GM21737 (cell line): Measurements from ENCODE around the gene NIPAL1.
A peak's percentile ranks its signal among the peaks of the same experiment; 100 is the strongest.

Experiments
- ATAC-seq: cut with Tn5 transposase; IDR thresholded peaks from one replicate; pipeline ENCODE4 v1.9.1; 2021; ENCODE audit warnings: mild to moderate bottlenecking, moderate library complexity; ENCODE audit not compliant: unreplicated experiment

The NIPAL1 gene

DNA sequence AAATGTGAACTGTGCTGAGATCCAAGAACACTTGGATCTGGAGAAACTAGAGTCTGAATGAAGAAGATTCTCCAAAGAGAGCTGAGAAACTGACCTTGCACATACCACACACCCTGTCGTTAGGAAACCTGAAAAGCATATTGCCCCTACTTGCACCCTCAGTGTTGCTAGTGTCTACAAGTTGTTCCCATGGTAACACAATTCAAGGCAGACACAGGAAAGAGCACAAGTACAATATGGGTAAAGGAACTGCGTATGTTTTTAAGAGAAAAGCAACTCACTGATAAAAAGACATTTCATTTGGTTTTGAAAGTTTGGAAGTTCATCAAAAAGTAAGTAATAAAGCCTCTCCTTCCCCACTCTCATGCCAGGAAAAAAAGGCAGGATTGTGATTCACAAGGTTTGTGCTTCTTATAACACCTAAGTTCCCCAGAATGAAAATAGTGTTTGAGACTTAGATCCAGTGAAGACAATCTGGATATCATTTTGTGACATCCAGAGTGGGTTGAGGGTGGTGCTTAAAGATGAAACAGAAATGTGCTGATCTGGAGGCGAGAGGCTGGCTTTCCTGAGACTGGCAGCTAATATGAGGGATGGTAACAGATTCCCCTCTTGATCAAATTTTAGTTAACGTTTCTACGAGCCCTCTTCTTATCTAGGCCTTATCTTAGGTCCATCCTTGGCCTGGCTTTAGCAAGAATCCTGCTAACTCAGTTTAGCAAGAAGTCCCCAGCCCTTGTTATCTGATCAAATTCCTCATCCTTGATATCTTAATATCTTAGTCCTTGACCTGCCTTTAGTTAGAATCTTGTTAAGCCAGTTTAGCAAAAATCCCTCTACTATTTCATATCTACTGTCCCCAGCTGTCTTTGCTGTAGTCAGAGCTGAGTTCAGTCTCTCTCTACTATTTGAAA lies 42.3 kb downstream of the NIPAL1 start:
- ATAC-seq: no peak

DNA sequence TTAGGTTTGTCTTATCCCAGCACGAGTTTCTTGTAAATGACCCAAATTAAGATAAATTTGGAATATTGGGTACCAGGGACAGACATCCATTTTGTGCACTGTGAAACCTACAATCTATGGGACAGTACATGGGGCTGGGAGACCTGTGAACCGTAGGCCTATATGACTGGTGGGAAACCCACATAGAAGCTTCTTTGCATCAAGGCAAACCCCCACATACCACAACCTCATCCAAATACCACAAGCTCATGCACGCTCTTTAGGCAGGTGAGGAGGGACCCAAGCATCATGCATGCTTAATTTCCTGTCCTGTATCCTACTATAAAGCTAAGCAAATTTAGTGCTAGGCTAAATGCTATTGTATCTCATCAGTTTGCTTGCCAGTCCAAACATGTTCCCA lies 47.8 kb downstream of the NIPAL1 start:
- ATAC-seq: no peak

DNA sequence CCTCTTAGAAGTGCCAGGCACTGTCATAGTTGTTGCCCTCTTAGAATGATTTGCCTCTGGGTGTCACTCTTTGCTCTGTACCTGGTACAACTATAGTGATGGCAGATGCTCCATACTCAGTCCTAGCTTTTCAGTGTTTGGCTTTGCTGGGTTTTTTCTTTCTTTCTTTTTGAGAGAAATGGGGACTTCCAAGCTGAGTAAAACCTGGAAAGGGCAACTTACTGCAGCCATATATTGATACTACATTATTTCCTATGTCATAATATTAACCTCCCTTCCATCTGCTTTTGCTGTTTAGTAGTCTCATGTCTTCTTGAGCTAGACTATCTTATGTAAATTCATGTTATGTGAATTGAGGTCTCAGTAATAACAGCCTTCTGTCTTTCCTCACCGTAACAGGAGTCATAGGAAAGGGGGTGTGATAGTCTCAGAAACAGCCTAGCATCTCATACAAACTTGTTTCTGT lies 49.0 kb downstream of the NIPAL1 start:
- ATAC-seq: peak; percentile 78

DNA sequence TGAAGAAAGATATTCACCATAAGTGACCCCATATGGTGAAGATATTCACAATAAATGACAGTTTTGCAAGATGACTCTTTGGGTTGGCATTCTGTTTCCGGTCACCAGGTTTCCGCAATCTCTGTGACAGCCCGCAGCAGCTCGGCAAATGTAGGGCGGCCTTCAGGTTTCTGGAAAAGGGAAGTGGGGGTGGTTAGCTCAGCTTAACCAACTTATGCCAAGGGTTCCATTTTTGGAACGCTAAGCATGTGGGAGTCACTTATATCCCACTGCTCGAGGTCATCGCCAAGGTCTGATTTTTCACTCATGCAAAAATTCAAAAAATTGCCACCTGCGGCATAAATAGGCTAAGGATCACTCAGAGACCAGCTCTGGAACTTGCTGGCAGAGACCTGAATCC lies 51.0 kb downstream of the NIPAL1 start:
- no peak for ATAC-seq

DNA sequence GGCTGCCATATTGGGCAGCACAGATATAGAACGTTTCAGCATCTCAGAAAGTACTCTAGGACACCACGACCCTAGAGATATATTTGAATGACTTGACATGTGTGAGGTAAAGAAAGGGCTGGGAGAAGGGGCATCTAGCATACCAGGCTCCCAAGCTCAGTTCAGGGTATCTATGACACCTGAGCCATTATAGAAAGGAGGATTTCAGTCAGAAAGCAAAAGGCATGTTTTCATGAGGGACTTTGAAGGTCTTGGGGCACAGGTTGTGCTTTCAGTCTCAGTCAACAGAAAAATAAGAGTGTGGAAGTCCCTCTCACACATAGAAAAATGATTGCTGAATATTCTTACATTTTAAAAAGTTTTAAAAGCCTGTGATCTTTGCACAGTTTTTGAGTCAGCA lies 51.6 kb downstream of the NIPAL1 start:
- no peak for ATAC-seq

DNA sequence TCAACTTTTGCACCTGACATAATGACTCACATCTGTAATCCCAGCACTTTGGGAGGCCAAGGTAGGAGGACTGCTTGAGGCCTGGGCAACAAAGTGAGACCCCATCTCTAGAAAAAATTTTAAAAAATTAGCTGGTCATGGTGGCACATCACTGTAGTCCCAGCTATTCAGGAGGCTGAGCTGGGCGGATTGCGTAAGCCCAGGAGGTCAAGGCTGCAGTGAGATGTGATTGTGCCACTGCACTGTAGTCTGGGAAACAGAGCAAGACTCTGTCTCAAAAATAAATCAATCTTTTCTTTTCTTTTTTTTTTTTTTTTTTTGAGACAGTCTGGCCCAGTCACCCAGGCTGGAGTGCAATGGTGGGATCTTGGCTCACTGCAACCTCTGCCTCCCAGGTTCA lies 52.5 kb downstream of the NIPAL1 start:
- no peak for ATAC-seq

DNA sequence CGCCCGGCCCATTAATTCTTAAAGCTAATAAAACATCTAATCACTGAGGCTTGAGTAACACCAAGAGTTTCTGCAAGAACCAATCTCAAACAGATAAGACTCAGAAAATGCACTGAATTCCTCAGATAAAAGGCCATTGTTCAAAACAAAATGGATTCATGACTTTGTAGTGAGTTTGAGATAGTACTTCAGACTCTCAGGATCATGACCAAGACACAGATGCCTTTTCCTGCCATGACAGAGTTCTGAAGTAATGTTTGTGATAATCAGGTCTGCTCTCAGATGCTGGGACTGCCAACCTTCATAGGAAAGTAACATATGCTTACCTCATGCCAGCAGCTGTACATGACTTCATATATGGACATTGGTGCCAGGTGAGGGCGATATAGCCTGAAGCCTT lies 54.6 kb downstream of the NIPAL1 start:
- no peak for ATAC-seq

DNA sequence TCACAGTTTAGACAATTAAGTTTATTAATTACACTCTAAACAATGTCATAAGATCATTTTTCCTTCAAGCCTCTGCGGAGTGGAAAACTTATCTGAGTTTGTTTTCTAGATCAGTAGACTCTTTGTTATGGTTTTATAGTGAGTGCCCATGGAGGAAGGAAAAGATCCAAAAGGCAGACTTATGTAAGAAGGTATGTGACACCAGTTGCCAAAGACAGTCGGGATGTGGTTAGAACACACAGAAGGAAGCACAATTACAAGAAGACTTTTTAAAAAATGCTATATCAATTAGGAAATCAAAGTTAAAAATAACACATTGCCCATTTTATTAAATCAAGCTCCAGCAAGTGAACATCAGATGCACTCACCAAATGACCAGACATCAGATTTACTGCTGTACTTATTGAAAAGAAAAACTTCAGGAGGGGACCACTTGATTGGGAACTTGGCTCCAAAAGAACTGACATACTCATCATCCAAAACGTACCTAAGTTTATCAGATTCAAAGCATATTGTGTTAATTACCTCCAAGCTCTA lies 57.1 kb downstream of the NIPAL1 start:
- ATAC-seq: no peak

DNA sequence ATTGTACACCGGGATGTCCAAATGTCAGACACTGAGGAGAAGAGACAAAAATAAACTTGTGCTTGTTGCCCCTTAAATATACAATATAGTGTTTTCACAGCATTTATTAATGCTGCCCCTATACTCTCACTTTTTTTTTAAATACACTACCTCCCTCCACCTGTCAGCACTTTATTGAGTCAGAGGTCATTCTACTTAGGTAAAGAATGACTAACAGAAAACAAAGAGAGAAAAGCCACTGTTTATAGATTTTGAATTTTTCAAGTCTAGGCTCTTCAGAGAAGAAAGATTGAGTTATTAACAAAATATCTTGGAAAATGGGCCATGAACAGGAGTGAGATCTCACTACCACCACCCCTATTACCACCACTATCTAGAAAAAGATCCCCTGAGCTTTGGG lies 58.1 kb downstream of the NIPAL1 start:
- no peak for ATAC-seq

DNA sequence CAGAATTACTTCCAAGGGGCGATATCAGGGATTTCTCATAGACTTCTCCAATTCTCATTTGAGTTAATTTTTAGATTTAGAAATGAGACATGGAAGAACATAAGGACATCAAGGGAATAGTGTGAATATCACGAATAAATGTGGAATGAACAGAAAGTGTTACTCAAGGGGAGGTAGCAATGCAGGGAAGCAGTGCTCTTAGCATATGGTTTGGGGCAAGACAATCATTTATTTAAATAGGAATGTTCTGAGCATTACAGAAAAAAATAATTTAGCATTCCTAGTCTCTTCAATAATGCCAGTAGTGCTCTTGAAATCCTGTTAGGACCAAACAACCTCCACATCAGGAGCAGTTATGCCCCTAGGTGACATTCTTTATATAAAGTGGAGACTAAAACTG lies 61.9 kb downstream of the NIPAL1 start:
- ATAC-seq: no peak

DNA sequence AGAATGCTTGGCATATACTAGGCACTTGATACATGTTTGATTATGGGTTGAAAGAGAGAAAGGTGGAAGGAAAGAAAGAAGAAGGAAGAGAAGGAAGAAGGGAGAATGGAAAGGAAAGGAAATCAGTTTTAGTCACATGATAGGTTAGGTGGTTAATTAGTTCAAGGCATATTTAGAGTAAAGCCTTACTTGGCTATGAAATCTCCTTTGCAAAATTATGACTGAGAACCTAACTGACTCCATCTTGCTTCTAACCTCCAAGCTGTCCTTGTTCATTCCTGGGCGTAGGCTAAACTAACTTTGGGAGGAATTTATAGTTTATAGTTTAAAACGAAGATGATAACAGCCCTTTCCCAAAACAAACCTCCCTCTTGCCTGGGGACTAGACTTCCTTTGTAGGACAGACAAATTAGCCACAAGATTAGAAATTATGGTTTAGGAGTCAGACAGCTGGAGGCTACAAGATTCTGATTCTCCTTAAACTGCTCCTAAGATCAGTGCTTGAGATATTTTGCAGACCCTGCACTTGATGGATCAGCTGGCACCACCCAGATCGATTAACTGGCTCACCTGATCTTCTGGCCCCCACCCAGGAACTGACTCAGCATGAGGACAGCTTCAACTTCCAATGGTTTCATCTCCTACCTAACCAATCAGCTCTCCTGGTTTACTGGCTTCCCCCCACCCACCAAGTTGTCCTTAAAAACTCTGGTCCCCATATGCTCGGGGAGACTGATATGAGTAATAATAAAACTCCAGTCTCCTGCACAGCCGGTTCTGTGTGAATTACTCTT lies 62.5 kb downstream of the NIPAL1 start:
- ATAC-seq: no peak

DNA sequence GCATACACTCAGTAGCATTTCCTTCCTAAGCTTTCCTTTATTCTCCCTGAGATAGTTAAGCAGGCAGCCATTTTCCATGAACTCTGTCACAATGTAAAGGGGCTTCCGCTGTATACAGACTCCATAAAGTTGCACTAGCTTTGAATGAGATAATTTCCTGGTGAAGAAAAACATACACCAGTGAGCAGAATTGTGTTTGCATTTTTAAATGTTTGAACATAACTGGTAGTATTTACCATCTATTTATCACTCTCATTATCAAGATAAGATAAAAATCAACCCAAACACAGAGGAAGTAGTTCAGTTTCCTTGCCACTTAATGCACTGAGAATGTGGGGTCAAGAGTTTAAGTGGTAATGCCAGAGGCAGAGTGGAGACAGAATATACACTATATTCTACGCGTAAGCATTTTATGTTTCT lies 63.4 kb downstream of the NIPAL1 start:
- no peak for ATAC-seq

DNA sequence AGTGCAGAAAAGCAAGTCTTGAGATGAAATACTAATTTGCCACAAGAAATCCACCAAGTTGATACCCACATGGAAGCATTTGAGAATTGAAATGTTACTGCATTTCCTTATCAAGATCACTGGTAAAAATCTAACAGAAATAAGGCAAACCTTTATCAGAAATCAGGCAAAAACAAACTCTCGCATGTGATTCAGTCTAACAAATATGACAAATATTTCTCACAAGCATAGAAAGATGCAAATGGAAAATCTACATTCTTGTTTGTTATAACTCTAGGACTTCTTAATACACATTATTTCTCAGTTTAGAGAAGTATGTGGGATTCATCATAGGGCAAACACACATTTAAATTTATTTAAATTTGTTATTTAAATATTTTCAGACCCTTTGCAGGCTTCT lies 64.6 kb downstream of the NIPAL1 start:
- no peak for ATAC-seq

DNA sequence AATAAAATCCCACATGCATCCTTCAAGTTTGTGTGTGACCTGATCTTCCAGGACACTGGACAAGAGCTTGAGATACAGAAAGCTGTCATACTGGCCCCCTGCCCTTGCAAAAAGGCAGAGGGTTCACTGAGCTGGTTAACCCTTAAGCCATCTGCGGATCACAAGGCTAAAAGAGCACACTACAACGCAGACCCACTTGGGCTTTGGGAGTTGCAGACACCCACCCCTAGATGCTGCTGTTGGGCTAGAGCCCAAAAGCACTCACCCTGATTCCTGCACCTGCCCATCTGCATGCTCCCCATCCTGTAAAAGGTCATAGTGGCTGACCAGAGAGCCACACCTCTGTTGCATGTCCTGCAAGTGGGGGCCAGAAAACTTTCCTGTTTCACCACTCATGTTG lies 66.4 kb downstream of the NIPAL1 start:
- ATAC-seq: no peak

DNA sequence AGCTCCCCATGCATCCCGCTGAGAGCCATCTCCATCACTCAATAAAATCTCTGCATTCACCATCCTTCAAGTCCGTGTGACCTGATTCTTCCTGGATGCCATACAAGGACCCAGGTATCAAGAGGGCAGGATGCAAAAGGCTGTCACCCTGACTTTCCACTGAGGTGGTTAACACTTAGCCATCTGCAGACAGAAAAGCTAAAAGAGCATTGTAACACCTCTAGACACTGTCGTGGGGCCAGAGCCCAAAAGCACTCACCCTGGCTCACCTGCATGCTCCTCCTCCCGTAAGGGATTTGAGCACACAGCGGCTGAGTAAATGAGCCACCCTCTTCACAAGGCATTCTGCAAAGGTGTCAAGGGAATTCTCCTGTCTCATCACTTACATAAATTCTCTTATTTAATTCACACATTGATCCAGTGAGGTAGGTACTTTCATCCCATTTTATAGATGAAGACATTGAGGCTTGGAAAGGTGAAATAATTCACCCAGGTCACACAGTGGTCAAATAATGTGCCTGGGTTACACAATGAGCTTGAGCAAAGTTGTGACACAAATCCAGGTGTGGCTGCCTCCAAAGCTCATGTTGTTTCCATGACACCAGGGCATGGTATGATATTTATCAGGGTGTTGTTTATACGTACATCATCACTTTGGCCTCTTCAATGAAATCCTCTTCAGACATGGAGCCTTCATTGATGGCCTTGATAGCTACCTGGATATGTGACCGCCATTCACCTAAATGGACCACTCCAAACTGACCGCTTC lies 69.4 kb downstream of the NIPAL1 start:
- ATAC-seq: no peak
